ENCODE data around the gene NTNG1.
A peak's percentile ranks its signal among the peaks of the same experiment; 100 is the strongest.

Gene NTNG1

GRCh38 chr1:107499139-107499744 lies 358.4 kb downstream of the NTNG1 start:
- peak; percentile 56 for DNase-seq (ENCODE audit: low read depth)
- no peak overlapping the region for H3K4me3 ChIP-seq (ENCODE audit: low read depth, low read length)
- TF ChIP-seq CTCF (IDR thresholded peaks at IDR 0.05; ENCODE audit: low read depth, low read length, missing control alignments): no peak

GRCh38 chr1:107501081-107501605 lies 360.3 kb downstream of the NTNG1 start:
- H3K4me3 ChIP-seq (ENCODE audit: low read depth, low read length): no peak overlapping the region
- no peak for DNase-seq (ENCODE audit: low read depth)
- TF ChIP-seq CTCF (IDR thresholded peaks at IDR 0.05; ENCODE audit: low read depth, low read length, missing control alignments): no peak

GRCh38 chr1:107510347-107510746 lies 369.5 kb downstream of the NTNG1 start:
- H3K4me3 ChIP-seq (ENCODE audit: low read depth, low read length): no peak overlapping the region
- no peak for DNase-seq (ENCODE audit: low read depth)
- TF ChIP-seq CTCF (IDR thresholded peaks at IDR 0.05; ENCODE audit: low read depth, low read length, missing control alignments): no peak

- no peak overlapping the region for H3K4me3 ChIP-seq (ENCODE audit: low read depth, low read length)
- TF ChIP-seq CTCF (IDR thresholded peaks at IDR 0.05; ENCODE audit: low read depth, low read length, missing control alignments): no peak
- no peak for DNase-seq (ENCODE audit: low read depth)
Observed at GRCh38 chr1:107512836-107513235, 372.0 kb downstream of the NTNG1 start.

- no peak for DNase-seq (ENCODE audit: low read depth)
- no peak overlapping the region for H3K4me3 ChIP-seq (ENCODE audit: low read depth, low read length)
- TF ChIP-seq CTCF (IDR thresholded peaks at IDR 0.05; ENCODE audit: low read depth, low read length, missing control alignments): no peak
Observed at GRCh38 chr1:107514841-107515240, 374.0 kb downstream of the NTNG1 start.

GRCh38 chr1:107515702-107516101 lies 374.9 kb downstream of the NTNG1 start:
- no peak for DNase-seq (ENCODE audit: low read depth)
- no peak overlapping the region for H3K4me3 ChIP-seq (ENCODE audit: low read depth, low read length)
- peak; percentile 8 for TF ChIP-seq CTCF (IDR thresholded peaks at IDR 0.05; ENCODE audit: low read depth, low read length, missing control alignments)

- H3K4me3 ChIP-seq (ENCODE audit: low read depth, low read length): no peak overlapping the region
- DNase-seq (ENCODE audit: low read depth): no peak
- no peak for TF ChIP-seq CTCF (IDR thresholded peaks at IDR 0.05; ENCODE audit: low read depth, low read length, missing control alignments)
Observed at GRCh38 chr1:107523061-107523460, 382.2 kb downstream of the NTNG1 start.

All from GM12864 (cell line).